Iris pigment epithelial cell (primary cell): ENCODE results near the gene NHERF1.

Source experiments
- DNase-seq: peaks from one replicate; pipeline ENCODE4 v3.0.0-alpha.2; 2011; ENCODE audit warnings: low read depth

NHERF1 gene

DNA sequence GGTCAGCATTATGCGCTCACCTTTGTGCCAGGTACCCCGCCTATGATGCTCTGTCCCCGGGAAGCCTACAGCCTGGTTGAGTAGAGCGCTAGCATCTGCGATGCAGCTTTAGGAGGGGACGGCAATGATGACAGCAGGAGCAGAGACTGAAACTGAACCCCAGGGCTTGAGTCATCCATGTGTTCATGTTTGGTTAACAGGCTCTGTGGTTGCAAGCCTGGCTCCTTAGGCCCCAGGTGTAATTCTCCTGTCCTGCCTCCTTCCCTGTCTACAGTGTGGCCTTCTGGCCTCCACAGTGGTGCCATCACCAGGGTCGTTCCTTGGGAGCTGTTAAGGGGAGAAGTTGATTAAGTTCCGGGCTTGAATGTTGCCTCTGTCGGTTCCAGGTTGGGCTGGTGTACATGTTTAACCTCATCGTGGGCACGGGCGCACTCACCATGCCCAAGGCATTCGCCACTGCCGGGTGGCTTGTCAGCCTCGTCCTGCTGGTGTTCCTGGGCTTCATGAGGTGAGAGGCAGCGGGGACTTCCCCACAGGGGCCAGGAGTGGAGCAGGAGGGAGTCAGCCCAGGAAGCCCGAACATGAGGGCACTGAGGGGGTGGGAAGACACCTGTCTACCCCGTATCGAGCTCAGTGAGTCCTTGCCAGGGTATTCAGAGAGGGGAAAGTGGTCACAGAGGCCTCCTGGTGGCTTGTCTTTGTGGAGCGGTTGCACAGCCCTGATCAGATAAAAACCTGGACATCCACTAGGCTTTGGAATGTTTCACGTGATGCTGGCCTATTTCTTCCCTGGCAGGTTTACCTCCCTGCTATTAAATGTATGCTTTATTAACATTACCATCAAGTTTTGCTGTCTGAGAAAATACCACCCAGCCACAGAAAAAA lies 36.9 kb downstream of the NHERF1 start:
- DNase-seq = no peak

DNA sequence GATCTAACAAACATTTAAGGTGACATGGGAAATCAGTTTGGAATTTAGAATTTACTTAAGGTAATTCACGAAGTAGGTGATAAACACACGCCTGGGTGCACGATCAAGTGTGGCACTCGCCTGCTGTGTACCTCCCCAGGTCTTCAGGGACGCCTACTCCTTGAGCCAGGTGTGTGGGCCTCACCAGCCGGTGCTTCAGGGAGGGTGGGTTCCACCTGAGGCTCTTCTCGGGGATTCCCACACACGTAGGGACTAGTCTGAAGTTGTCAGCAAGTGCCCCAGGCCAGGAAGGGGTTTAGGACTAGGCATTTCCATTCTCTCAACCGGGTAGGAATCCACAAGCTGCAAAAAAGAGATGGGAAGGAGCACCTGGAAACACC lies 37.5 kb downstream of the NHERF1 start:
- DNase-seq = no peak

DNA sequence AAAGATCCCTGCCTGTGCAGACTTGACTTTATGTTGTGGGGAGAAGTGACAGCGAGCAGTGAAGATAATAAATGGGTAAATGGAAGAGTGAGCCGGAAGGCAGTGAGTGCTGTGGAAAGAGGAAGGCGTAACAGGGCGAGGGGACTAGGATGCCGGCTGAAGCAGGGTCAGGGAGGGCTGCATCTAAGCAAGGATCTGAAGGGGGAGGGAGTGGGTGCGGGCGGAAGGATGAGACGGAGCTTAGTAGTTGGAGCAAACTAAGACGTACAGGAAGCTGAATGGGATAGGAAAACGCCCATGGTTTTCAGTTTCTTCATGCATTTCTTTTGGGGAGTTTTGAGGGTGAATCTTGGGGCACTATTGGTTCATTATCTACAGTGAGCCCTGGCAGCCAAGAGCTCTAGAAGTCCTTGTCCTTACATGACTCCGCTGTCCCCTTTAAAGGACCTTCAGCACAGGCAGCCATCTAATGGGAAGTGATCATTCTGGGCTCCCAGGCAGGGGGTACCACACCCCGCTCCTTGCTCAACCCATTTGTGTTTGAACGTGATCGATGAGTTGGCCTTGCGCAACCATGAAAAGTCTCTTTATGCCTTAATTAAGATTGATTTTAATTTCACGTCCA lies 38.1 kb downstream of the NHERF1 start:
- DNase-seq = no peak

DNA sequence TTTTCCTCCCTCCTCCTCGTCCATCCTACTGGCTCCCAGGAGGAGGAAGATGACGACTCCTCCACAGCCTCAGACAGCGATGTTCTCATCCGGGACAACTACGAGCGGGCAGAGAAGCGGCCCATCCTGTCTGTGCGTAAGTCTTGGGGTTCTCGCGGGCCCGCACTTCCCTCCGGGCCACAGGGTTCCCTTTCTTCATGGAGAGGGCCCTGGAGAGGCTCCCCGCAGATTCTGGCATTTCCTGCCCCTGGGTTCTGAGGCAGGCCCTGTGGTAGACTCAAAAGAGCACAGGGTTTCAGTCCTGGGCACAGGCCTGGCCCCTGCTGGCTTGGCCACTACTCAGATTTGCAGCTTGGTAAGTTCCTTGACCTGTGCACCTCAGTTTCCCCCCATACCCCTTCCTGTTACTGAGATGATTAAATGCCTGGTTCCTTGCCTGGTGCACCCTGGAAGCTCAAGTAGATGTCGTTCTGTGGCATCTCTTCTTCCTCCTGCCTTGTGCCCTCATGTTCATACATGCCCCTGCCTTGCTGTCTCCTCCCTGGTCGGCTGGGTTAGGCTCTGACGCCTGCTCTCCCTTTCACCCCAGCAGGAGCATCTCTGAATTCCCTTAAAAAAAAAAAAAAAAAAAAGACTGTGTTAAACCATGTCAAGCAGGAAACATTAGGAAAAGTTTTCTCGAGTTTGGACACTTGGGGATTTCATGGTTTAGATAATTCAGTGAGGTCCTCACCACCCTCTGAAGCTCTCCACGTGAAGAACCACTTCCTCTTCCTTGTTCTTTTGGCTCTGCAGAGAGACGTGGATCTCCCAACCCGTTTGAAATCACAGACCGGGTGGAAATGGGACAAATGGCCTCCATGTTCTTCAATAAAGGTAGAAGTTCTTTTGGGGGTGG lies 42.0 kb downstream of the NHERF1 start:
- no peak for DNase-seq

GRCh38 chr17:74792586-74793105 lies 44.2 kb downstream of the NHERF1 start:
- no peak for DNase-seq

DNA sequence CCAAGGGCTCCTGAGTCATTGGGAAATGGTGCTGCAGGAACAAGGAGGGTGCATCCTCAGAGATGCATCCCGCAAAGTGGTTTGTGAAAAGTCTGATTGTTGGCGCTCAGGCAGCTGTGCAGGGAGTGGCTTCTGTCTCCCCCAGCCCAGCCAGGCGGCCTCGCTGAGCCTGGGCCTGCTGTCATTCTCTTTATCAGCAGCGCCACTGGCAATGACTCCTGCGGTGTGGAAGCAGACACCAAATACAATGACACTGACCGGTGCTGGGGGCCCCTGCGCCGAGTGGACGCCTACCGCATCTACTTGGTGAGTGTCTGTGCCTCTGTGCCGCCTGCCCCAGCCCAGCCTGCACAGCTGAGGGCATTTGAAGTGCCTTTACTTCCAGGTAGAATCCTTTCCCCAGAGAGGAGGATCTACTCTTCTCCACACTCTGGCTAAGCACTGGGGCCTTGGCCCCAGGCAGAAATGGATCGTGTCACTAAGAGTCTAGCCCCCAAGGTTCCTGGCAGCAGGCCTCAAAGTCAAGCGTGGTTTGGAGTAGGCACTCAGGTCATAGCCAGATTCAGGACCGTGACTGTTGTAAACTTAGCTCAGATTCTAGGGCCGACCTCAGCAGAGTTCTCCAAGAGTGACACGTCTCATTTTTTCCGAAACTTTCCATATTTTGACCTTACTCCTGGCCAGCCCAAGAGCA lies 47.0 kb downstream of the NHERF1 start:
- no peak for DNase-seq

GRCh38 chr17:74796211-74796610 lies 47.8 kb downstream of the NHERF1 start:
- no peak for DNase-seq

- no peak for DNase-seq
These were observed 48.4 kb downstream of the NHERF1 start for GRCh38 chr17:74796866-74797265.

DNA sequence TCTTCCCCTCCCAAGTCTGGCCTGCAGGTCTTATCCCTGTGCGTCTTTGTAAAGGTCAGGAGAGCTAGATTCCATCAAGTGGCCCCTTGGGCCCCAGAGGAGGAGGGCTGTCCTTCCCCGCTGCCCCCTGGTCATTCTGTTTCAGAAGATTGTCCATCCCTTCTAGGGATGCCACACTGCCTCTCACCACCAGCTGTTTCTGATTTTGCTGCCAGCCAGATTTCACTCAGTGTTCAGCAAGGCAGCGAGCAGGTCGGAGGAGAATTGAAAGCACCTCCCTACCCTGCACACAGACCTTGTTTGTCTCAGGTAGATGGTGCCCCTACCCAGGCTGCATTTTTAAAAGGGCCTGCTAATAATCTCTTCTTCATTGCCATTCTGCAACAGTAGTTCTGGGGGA lies 49.4 kb downstream of the NHERF1 start:
- DNase-seq = no peak

DNA sequence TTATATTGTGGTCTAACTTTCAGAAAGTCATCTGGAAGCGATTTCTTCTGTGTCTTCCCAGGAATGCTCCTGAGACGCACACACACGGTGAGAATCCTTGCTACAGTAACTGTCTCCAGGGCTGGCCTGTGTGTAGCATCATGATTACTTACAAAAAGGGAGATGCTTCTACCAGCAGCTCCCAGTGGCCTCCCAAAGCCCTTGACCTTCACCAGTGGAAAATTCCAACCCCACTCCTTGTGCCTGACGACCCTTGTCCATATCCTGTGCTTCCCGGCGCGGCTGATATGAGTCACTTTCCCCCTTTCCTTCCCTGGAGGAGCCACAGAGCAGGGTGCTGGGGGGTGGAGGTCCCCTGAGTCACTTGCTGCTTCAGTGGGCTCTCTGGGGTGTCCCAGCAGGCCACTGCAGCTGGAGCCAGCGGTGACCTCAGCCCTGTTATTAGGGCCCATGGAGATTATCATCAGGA lies 49.8 kb downstream of the NHERF1 start:
- peak; percentile 15 for DNase-seq

GRCh38 chr17:74799097-74799496 lies 50.7 kb downstream of the NHERF1 start:
- DNase-seq = no peak

- no peak for DNase-seq
These were observed 52.1 kb downstream of the NHERF1 start for GRCh38 chr17:74800531-74800930.

DNA sequence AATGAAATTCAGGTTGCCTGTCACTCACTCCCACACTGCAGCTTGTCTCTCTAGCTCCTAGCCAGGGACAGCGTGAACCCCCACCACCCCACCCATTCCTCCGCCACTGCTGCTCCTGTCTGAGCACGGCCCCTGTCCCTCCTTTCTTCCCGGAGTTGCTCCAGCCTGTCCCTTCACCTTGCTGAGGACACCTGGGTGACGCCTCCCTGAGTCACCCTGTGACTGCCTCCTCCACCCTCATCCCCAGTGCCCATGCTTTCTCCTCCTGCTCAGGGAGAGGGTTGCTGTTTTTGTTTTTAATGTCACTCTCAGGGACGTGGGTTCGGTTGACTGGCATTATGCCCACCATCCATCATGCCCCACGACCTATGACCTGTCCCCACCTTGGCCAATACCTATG lies 53.5 kb downstream of the NHERF1 start:
- DNase-seq = no peak

DNA sequence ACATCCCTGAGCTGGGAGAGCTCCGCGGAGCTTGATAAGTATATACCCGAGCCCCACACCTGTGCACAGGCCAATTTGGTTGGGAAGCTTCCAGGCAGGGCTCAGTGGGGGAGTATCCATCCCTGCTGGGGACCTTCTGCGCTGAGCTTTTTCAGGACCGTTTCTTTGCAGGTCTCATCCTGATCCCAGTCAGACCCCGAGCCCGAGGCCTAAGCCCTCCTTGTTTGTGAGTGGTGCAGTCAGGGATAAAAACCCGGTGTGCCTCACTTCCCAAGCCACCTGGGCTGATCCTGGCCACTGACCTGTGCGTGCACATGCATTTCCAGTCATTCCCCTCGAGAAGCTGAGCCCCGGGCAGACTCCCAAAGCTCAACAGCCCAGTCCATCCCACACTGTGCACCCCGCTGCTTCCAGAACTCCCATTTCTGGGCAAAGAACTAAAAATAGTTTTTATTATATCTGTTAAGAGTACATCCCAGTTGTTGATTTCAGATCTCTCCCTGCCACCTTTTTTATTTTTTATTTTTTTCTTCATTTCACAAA lies 55.0 kb downstream of the NHERF1 start:
- DNase-seq = no peak

DNA sequence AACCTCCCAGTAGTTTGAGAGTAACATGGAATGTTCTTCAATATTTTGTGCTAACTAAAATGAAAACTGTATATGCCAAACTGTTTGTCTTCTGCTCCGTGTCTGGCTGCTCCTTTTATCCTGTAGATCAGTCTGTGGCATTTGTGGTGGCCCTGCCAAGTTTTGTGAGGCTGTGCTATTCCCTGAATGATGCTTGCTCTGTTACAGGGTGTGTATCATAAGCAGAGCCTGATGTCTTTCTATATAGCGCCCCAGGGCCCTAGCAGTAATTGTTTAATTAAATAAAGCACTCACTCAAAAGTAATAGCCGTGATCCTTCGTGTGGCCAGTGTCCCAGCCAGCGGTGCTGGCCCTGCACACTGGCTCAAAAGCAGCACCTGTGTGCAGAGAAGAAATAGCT lies 55.5 kb downstream of the NHERF1 start:
- DNase-seq = no peak

GRCh38 chr17:74804683-74805082 lies 56.3 kb downstream of the NHERF1 start:
- no peak for DNase-seq

- DNase-seq = no peak
These were observed 57.2 kb downstream of the NHERF1 start for GRCh38 chr17:74805591-74805991.

DNA sequence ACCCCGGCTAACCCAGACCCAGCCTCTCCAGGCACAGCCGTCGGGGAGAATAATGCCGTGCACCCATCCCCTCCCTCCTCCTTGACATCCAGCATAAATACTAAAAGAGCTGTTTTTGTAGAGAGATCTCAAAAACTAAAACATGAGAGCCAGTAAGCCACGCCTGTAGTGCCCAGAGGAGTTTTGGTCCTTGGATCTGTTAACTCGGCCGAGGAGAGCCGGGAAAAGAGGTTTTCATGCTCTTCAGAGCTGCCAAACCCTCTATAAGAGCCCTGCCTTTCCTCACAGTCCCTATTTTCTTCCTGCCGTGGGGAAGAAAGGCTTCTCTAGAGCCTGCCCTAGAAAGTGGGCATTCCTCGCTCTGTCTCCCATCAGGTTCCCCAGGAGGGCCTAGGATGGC lies 57.9 kb downstream of the NHERF1 start:
- DNase-seq = no peak

- DNase-seq = no peak
These were observed 59.0 kb downstream of the NHERF1 start for GRCh38 chr17:74807441-74807840.

DNA sequence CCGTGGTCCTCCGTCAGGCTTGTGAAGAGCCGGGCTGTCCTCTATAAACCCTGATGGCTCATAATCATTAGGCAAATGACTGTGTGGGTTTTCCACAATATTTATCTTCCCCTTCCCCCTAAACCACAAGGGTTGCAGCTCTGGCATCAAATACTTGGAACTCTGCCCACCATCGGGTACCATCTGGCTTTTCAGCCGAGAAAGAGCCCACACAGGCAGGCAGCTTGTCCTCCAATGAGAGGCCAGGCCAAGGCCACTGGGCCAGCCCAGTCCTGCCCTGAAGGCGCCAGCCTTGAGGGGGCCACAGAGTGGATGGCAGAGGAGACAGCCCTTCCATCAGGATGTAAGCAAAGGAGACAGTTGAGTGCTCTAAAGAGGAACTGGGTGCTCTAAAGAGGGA lies 59.5 kb downstream of the NHERF1 start:
- no peak for DNase-seq

DNA sequence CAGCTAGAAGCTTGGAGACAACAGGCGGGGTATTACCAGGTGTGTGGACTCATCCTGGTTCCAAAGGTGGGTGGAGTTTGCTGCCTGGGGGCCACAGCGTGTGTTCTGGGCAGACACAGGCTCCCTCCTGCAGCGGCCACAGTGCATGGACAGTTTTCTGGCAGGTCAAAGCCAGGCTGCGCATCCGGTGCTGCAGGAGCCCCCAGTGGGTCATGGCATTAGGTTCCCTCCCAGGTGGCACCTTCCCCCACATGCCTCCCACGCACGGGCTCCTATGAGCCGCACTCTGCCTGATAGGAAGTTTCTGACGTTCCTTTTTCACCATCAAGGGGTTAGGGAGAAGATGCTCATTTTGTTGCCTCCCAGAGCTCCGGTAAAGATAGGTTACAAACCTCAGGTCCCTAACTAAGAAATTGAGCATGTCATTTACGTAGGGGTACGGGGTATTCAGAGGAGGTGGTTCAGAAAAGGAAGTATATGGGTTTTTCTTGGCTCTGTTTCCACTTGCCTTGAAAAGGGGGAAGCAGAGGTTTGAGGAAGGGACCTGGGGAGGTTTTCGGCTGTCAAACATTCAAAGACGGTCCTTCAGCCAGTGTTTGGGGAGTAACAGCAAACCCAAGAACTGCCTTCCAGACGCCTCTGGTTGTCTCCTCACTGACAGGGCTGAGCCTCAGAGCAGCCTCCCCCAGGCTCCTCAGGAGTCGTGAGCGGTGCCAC lies 60.4 kb downstream of the NHERF1 start:
- no peak for DNase-seq
